Heart right ventricle (tissue), 16 donors: Measurements from ENCODE around the gene FAM210B. TPM values are rescaled to one million over a fixed set of nuclear protein-coding genes. Genes with fewer than 3 reads are reported as not detected.

Experiments used
- ATAC-seq, 8 donors: fragments of 200-7000 bp; cut with Tn5 transposase; one replicate each; pipeline ENCODE4 v1.9.1; 2020; ENCODE audit warnings: mild to moderate bottlenecking in 8 of 8, moderate library complexity in 8 of 8, moderate number of reproducible peaks in 1 of 8
- DNase-seq, 2 donors: peaks; one replicate each; pipeline ENCODE4 v3.0.0-alpha.2; 2020
- H3K27ac ChIP-seq, 10 donors: fragments of 200-600 bp; sonication (generic) in 2 of 10; one replicate each; pipeline versions ENCODE4 v1.5.0 to v1.8.0; 2020 to 2022; ENCODE audit warnings: mild to moderate bottlenecking in 3 of 10
- H3K27me3 ChIP-seq, 7 donors: fragments of 200-600 bp; one replicate each; pipeline ENCODE4 v1.8.0; 2021 to 2022; ENCODE audit warnings: mild to moderate bottlenecking in 2 of 7
- H3K36me3 ChIP-seq, 9 donors: fragments of 200-600 bp; sonication (generic) in 1 of 9; one replicate each; pipeline versions ENCODE4 v1.5.0 to v1.8.0; 2020 to 2022; ENCODE audit warnings: mild to moderate bottlenecking in 2 of 9
- H3K4me1 ChIP-seq, 9 donors: fragments of 200-600 bp; sonication (generic) in 1 of 9; one replicate each; pipeline versions ENCODE4 v1.5.0 to v1.8.0; 2020 to 2022; ENCODE audit warnings: mild to moderate bottlenecking in 4 of 9
- H3K4me3 ChIP-seq, 10 donors: fragments of 200-600 bp; sonication (generic) in 2 of 10; one replicate each; pipeline versions ENCODE4 v1.5.0 to v1.8.0; 2020 to 2022; ENCODE audit warnings: mild to moderate bottlenecking in 7 of 10, moderate library complexity in 2 of 10
- H3K9me3 ChIP-seq, 11 donors: fragments of 200-600 bp in 10 of 11; sonication (generic) in 2 of 11; one replicate each; pipeline versions ENCODE4 v1.5.0 to v1.8.0; 2013 to 2022; ENCODE audit warnings: mild to moderate bottlenecking in 2 of 11, control low read depth in 1 of 11, moderate library complexity in 1 of 11
- WGBS, 2 donors: extraction: QIAGEN DNeasy Blood & Tissue Kit; methylation state at CpG; one replicate each; pipeline ENCODE4 v1.1.7; 2013; ENCODE audit warnings: inconsistent platforms in 1 of 2; 5-methylcytosine and 5-hydroxymethylcytosine counted together
- intact Hi-C, 10 donors: fragments of 100-400 bp; cut with DNase I; formaldehyde crosslinking; loops; one replicate each; pipeline versions ENCODE4 v1.11.1 to v1.14.2; 2022
- polyA plus RNA-seq, 2 donors: library from polyadenylated mRNA; stranded (reverse); fragments of 200-250 nt; gene quantifications; one replicate each; pipeline ENCODE4 v1.2.3, GENCODE V29; 2013
- total RNA-seq, 10 donors: library from RNA; stranded (reverse); fragmentation: NEBNext Ultra II Directional in 3 of 10; extraction: Animal tissue kit (Norgen Biotek cat#: 25700) in 3 of 10; gene quantifications; one replicate each; pipeline versions ENCODE4 v1.2.1 to v1.2.4, GENCODE V29; 2021 to 2023
- TF ChIP-seq, protein P1 (sequence below), 9 donors: fragments of 200-600 bp; sonication (generic) in 2 of 9; IDR thresholded peaks; one replicate each; pipeline versions ENCODE4 v1.5.0 to v1.8.0; 2021 to 2022; ENCODE audit warnings: antibody characterized with exemption in 9 of 9, mild to moderate bottlenecking in 5 of 9, moderate library complexity in 1 of 9
- donor health status: Arrhythmogenic right ventricular cardiomyopathy.
- donor health status: ischemic (EF 13 %, LVEDD 7.1; RV severe dilation, severe dysfunction).
- donor health status: healthy with polysubstance abuse.
- donor health status: DM: no; HTN: yes; CAD: no.
- donor health status: DM: no; HTN: no; CAD: no.
- donor health status: ischemic (EF 25% LVEDD 6.9; RV normal size, moderate dysfunction).
- donor health status: ischemic (EF 25% LVEDD 5.7; RV mildly dilated, moderate dysfunction).
- donor health status: healthy.
- donor health status: DM: yes; HTN: yes; CAD: no.
- donor health status: Ischemic cardiomyopathy.
- donor health status: ischemic (EF 35%, LVEDD 5.7; RV mildly dilated, moderate dysfunction).
- donor health status: nonischemic (EF 11% LVEDD 7.7; RV severe dilation, severe dysfunction).
- donor health status: DM: yes; HTN: yes; CAD: no.
- donor health status: PGD.
- donor health status: ischemic (EF 29% LVEDD 5.4; RV normal size, mild dysfunction).
- donor health status: nonischemic (EF 23%, LVEDD 6.1; RV moderate dilation, normal function).

FAM210B gene
- total and polyA plus RNA-seq, 12 donors, result 27.1 to 85.2 (median 56.3) TPM

- TF ChIP-seq, protein P1, sequence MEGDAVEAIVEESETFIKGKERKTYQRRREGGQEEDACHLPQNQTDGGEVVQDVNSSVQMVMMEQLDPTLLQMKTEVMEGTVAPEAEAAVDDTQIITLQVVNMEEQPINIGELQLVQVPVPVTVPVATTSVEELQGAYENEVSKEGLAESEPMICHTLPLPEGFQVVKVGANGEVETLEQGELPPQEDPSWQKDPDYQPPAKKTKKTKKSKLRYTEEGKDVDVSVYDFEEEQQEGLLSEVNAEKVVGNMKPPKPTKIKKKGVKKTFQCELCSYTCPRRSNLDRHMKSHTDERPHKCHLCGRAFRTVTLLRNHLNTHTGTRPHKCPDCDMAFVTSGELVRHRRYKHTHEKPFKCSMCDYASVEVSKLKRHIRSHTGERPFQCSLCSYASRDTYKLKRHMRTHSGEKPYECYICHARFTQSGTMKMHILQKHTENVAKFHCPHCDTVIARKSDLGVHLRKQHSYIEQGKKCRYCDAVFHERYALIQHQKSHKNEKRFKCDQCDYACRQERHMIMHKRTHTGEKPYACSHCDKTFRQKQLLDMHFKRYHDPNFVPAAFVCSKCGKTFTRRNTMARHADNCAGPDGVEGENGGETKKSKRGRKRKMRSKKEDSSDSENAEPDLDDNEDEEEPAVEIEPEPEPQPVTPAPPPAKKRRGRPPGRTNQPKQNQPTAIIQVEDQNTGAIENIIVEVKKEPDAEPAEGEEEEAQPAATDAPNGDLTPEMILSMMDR (IDR thresholded peaks at IDR 0.05), result no peak
- H3K27me3 ChIP-seq, result peaks cover 0 to 73% (median 64%) of the 10 kb centered on the region in 7 donors
- no peak overlapping the region for H3K4me3 ChIP-seq
- peaks cover 0 to 9% (median 6%) of the 10 kb centered on the region in 9 donors for H3K4me1 ChIP-seq
- intact Hi-C loops, result loop anchor here in 4 of 10 donors (5.0 to 10.0 kb wide), 4 partner anchors 95 to 1660 kb away; partner anchors contain the start of gene MC3R (in 1 of the 4)
- H3K27ac ChIP-seq, result no peak overlapping the region
- 81 to 85% methylated on average over 3 of the region's 3 CpGs for WGBS, 2 donors
- H3K9me3 ChIP-seq, result no peaks in the 10 kb centered on the region
- DNase-seq (no peak), ATAC-seq (no peak)
- no peaks in the 10 kb centered on the region for H3K36me3 ChIP-seq
Observed at GRCh38 chr20:56342783-56343182, 16.0 kb upstream of the FAM210B start.

- peak in 1 of 2 donors; percentile 41 for DNase-seq
- peaks cover 0 to 73% (median 62%) of the 10 kb centered on the region in 7 donors for H3K27me3 ChIP-seq
- no peaks in the 10 kb centered on the region for H3K36me3 ChIP-seq
- H3K27ac ChIP-seq, result no peak overlapping the region
- peaks cover 0 to 14% (median 6%) of the 10 kb centered on the region in 9 donors for H3K4me1 ChIP-seq
- peak in 5 of 8 donors; percentile 51 to 75 (median 66) for ATAC-seq
- peak overlapping the region in 3 of 10 donors; percentile 4 to 22 (median 10) for H3K4me3 ChIP-seq
- WGBS, 2 donors, result 2% methylated on average over 41 of the region's 41 CpGs
- intact Hi-C loops, result loop anchor here in 4 of 10 donors (5.0 to 10.0 kb wide), 4 partner anchors 97 to 1662 kb away; partner anchors contain the start of gene MC3R (in 1 of the 4)
- H3K9me3 ChIP-seq, result no peaks in the 10 kb centered on the region
- TF ChIP-seq, protein P1 (IDR thresholded peaks at IDR 0.05), result peak in 8 of 9 donors; percentile 35 to 74 (median 66)
Observed at GRCh38 chr20:56343861-56344381, 14.9 kb upstream of the FAM210B start.

GRCh38 chr20:56345911-56346310 lies 12.9 kb upstream of the FAM210B start:
- DNase-seq (no peak), ATAC-seq (no peak)
- Histone ChIP-seq H3K27ac (no peak overlapping the region), H3K4me1 (peaks cover 0 to 15% (median 6%) of the 10 kb centered on the region in 9 donors), H3K9me3 (no peaks in the 10 kb centered on the region), H3K36me3 (no peaks in the 10 kb centered on the region), H3K27me3 (peaks cover 0 to 64% (median 49%) of the 10 kb centered on the region in 7 donors), H3K4me3 (no peak overlapping the region)
- TF ChIP-seq, protein P1 (IDR thresholded peaks at IDR 0.05), result no peak
- intact Hi-C loops, result loop anchor here in 2 of 10 donors (10.0 kb wide), 2 partner anchors 151 to 1661 kb away; no protein-coding TSS in a partner anchor
- WGBS, 2 donors, result 81 to 85% methylated on average over 8 of the region's 8 CpGs

GRCh38 chr20:56347628-56348304 lies 11.0 kb upstream of the FAM210B start:
- Histone ChIP-seq H3K27ac (no peak overlapping the region), H3K4me1 (peaks cover 0 to 15% (median 6%) of the 10 kb centered on the region in 9 donors), H3K27me3 (peaks cover 0 to 53% (median 45%) of the 10 kb centered on the region in 7 donors), H3K4me3 (no peak overlapping the region), H3K9me3 (no peaks in the 10 kb centered on the region), H3K36me3 (no peaks in the 10 kb centered on the region)
- intact Hi-C loops, result loop anchor here in 2 of 10 donors (10.0 kb wide), 2 partner anchors 153 to 1663 kb away; no protein-coding TSS in a partner anchor
- ATAC-seq (no peak), DNase-seq (no peak)
- TF ChIP-seq, protein P1 (IDR thresholded peaks at IDR 0.05), result no peak
- WGBS, 2 donors, result 43 to 47% methylated on average over 13 of the region's 13 CpGs
